Suppressor macrophage (primary cell): ENCODE data around the gene SEPTIN12.
"Not testable (repeated sequence)": the region's sequence is repeated elsewhere in the genome, so short reads cannot be mapped to it uniquely, and the experiment has no call there.

ENCODE experiments used
- DNase-seq, 4 experiments: peaks; one replicate each; pipeline ENCODE4 v3.0.0-alpha.2; 2020 to 2022

SEPTIN12 gene

GRCh38 chr16:4802659-4803287 is 14.6 kb upstream of the SEPTIN12 start:
- peak; percentile 91 to 96 (median 96) for DNase-seq

GRCh38 chr16:4801962-4802658 is 14.0 kb upstream of the SEPTIN12 start, which contains the start of gene ROGDI:
TSS of gene ROGDI (minus strand) at chr16:4802633. CDS start at chr16:4802571, 62 bp downstream.
- DNase-seq: peak in 3 of 4 experiments; percentile 12 to 71 (median 51)

GRCh38 chr16:4801051-4801961 is 13.2 kb upstream of the SEPTIN12 start:
- DNase-seq: no peak

GRCh38 chr16:4800290-4801041 is 12.3 kb upstream of the SEPTIN12 start:
- peak; percentile 11 to 61 (median 33) for DNase-seq

GRCh38 chr16:4799171-4799855 is 11.2 kb upstream of the SEPTIN12 start:
- no peak for DNase-seq

- DNase-seq: no peak
These were observed 10.3 kb upstream of the SEPTIN12 start for GRCh38 chr16:4798456-4798855.

GRCh38 chr16:4797805-4798252 is 9.7 kb upstream of the SEPTIN12 start:
- no peak for DNase-seq

- DNase-seq: no peak
These were observed 9.0 kb upstream of the SEPTIN12 start for GRCh38 chr16:4796982-4797804.

- no peak for DNase-seq
These were observed 7.9 kb upstream of the SEPTIN12 start for GRCh38 chr16:4795828-4796572.

- no peak for DNase-seq
These were observed 7.2 kb upstream of the SEPTIN12 start, which contains the start of gene SMIM22 for GRCh38 chr16:4795181-4795827. TSS of gene SMIM22 (plus strand) at chr16:4795369. CDS start at chr16:4795735, 366 bp downstream.

GRCh38 chr16:4792951-4793513 is 4.9 kb upstream of the SEPTIN12 start:
- DNase-seq: no peak

- no peak for DNase-seq
These were observed 2.7 kb upstream of the SEPTIN12 start for GRCh38 chr16:4790871-4791270.

GRCh38 chr16:4790261-4790660 is 2.1 kb upstream of the SEPTIN12 start:
- DNase-seq: no peak

- no peak for DNase-seq
These were observed 765 bp upstream of the SEPTIN12 start for GRCh38 chr16:4788910-4789309.

- no peak for DNase-seq
These were observed 344 bp upstream of the SEPTIN12 start for GRCh38 chr16:4788489-4788889.

- DNase-seq: no peak
These were observed 1.1 kb downstream of the SEPTIN12 start for GRCh38 chr16:4787068-4787467.

- DNase-seq: no peak
These were observed 2.2 kb downstream of the SEPTIN12 start for GRCh38 chr16:4785758-4786433.

- DNase-seq: not testable (repeated sequence)
These were observed 3.6 kb downstream of the SEPTIN12 start for GRCh38 chr16:4784444-4784987.
